GM12875 (cell line): ENCODE measurements around the gene IFIT3.

Experiments
- H3K4me3 ChIP-seq: one replicate; pipeline ENCODE4 v1.5.1; 2011; ENCODE audit warnings: low read depth, low read length, control low read depth
- TF ChIP-seq, protein P1 (sequence below): IDR thresholded peaks from 2 replicates; pipeline ENCODE4 v1.5.1; 2011; ENCODE audit warnings: low read depth, mild to moderate bottlenecking, control low read depth, inconsistent platforms, low read length, moderate library complexity, borderline replicate concordance; ENCODE audit not compliant: insufficient read depth

The IFIT3 gene

DNA sequence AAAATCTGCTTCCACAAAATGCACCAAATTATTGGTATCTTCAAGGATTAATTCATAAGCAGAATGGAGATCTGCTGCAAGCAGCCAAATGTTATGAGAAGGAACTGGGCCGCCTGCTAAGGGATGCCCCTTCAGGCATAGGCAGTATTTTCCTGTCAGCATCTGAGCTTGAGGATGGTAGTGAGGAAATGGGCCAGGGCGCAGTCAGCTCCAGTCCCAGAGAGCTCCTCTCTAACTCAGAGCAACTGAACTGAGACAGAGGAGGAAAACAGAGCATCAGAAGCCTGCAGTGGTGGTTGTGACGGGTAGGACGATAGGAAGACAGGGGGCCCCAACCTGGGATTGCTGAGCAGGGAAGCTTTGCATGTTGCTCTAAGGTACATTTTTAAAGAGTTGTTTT lies 12.1 kb downstream of the IFIT3 start:
- TF ChIP-seq, protein P1, sequence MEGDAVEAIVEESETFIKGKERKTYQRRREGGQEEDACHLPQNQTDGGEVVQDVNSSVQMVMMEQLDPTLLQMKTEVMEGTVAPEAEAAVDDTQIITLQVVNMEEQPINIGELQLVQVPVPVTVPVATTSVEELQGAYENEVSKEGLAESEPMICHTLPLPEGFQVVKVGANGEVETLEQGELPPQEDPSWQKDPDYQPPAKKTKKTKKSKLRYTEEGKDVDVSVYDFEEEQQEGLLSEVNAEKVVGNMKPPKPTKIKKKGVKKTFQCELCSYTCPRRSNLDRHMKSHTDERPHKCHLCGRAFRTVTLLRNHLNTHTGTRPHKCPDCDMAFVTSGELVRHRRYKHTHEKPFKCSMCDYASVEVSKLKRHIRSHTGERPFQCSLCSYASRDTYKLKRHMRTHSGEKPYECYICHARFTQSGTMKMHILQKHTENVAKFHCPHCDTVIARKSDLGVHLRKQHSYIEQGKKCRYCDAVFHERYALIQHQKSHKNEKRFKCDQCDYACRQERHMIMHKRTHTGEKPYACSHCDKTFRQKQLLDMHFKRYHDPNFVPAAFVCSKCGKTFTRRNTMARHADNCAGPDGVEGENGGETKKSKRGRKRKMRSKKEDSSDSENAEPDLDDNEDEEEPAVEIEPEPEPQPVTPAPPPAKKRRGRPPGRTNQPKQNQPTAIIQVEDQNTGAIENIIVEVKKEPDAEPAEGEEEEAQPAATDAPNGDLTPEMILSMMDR = no peak
- H3K4me3 ChIP-seq = no peak overlapping the region

DNA sequence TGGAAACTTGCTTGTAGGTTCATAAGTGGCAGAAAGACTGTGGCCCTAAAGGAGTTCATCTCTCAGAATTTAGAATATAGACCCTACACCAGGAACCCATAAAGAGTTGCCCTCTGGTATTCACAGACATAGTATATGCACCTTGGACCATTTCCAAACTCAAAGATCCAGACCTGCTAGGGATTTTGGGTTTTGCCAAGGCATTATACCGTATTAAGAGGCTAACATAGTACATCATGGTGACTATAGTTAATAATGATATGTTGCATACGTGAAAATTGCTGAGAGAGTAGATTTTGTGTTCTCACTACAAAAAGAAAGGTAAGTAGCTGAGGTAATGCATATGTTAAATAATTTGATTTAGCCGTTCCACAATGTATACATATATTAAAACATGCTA lies 13.9 kb downstream of the IFIT3 start:
- TF ChIP-seq, protein P1 = no peak
- H3K4me3 ChIP-seq = no peak overlapping the region

DNA sequence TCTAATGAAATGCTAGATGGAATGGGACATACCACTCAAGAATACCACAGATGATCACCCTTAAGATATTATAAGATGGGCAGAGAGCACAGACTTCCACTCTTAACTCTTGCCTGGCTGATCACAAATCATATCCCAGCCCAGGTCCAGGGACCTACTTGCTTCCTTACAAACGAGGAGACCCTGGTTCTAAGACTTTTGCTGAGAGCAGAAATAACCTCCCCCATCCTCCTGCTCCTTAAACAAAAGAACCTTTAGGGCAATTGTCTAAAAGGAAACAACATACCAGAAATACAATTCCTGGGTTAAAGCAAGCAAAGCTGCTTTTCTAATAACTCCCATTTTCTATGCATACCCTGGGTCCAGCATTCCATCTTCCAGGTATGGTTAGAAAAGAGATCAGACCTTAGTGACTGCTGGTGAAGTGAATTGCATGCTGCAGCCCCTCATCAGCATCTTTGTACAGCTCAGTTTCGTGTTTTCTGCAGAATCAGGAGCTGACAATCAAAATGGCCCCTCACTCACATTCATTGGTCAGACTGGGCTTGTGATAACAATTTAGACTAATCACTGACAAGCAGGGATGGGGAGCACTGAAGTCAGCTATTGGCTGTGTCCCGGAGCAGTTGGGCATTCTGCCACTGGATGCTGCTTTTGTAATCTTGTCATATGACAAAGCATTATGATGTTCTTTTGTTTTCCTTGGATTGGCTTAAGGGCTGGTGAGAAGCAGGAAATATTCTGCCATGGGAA lies 14.6 kb downstream of the IFIT3 start:
- TF ChIP-seq, protein P1 = no peak
- no peak overlapping the region for H3K4me3 ChIP-seq

DNA sequence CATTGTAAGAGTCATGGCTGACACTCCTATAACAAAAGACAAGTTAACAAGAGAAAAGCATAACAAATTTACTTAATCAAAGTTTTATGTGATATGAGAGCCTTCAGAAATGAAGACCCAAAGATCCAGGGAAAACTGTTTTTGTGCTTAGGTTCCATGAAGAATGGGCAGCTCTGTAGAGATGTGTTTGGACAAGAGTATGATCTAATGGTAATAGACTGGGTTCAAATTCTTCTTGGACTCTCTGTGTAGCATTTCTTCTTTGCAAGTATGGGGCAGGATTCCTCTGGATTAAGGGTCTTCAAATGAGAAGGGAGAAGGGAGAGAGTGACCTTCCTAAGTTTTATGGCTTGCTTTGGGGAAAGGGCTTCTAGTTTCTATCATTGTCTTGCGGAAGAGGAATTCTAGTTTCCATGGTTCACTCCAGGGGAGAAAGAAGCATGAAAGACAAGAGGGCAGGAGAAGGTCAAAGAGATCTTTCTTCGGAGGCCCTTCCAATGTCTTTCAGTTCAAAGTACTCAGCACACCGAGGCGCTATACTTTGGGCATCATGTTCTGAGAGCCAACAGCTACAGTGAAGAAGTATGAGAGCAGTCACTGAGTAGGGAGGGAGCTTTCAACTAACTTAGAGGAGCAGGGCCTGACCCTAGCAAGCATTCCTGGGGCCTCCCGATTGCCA lies 15.4 kb downstream of the IFIT3 start:
- TF ChIP-seq, protein P1 = no peak
- H3K4me3 ChIP-seq = no peak overlapping the region

DNA sequence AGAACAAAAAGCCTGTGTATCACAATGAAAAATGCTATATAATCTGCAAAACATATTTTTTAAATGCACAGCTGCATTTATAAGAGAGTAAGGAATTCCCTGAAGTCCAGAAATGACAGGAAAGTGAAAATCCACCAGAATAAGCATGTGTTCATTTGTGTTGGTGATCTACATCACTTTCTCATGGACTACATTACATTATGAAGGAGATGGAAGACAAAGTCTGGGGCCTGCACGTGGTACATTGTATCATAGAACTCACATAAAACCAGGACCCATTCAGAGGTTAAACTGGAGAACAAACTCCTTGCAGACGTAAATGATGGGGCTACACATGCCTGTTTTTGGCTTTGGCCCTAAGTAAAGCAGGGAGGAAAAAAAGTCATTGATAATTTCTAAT lies 16.4 kb downstream of the IFIT3 start:
- TF ChIP-seq, protein P1 = no peak
- no peak overlapping the region for H3K4me3 ChIP-seq

DNA sequence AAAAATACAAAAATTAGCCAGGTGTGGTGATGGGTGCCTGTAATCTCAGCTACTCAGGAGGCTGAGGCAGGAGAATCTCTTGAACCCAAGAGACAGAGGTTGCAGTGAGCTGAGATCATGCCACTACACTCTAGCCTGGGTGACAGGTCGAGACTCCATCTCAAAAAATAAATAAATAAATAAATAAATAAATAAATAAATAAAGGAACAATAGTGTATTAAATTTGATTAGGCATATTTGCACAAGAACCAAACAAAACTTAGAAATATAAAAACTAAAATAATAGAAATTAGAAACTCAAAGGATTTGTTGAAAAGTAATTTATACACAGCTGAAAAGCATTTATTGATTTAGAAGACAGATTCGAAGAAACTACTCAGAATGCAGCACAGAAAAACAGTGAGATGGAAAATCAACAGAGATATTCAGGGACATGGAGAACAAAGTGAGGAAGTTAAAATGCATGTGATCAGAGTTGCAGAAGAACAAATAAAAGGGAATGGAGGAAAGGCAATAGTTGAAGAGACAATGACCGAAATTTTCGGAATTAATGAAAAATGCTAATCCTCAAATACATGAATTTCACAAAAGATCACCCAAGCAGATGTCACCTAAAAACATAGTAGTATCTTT lies 17.7 kb downstream of the IFIT3 start:
- H3K4me3 ChIP-seq = no peak overlapping the region
- TF ChIP-seq, protein P1 = no peak
